Measurements from ENCODE around the gene MKLN1.

- no peak for TF ChIP-seq CTCF (IDR thresholded peaks at IDR 0.05; ENCODE audit: poor library complexity, severe bottlenecking)
- TF ChIP-seq EP300 (conservative IDR thresholded peaks at IDR 0.05; ENCODE audit: poor library complexity, severe bottlenecking) = no peak
- no peak for TF ChIP-seq EZH2 (IDR thresholded peaks at IDR 0.05; ENCODE audit: borderline replicate concordance, insufficient read depth, low read length, poor library complexity, severe bottlenecking)
- no peak for TF ChIP-seq MXI1 (conservative IDR thresholded peaks at IDR 0.05; ENCODE audit: poor library complexity, severe bottlenecking)
- no peak for TF ChIP-seq POLR2AphosphoS5 (IDR thresholded peaks at IDR 0.05)
- TF ChIP-seq TAF1 (IDR thresholded peaks at IDR 0.05; ENCODE audit: low read depth) = no peak
- no peak for TF ChIP-seq RAD21 (conservative IDR thresholded peaks at IDR 0.05)
- TF ChIP-seq REST (IDR thresholded peaks at IDR 0.05; ENCODE audit: borderline replicate concordance) = no peak
Measured at GRCh38 chr7:131497454-131497853, 169.8 kb downstream of the MKLN1 start.
